SU-DHL-6 (cell line): ENCODE data around the gene ABCC3.

ENCODE experiments used
- CTCF ChIP-seq: fragments of 200-600 bp; sonication (generic); IDR thresholded peaks from one replicate; pipeline ENCODE4 v1.5.1; 2017; ENCODE audit warnings: antibody characterized with exemption, mild to moderate bottlenecking, low read length, moderate library complexity; ENCODE audit not compliant: insufficient read depth, poor library complexity, severe bottlenecking
- EZH2phosphoT487 ChIP-seq: fragments of 200-600 bp; sonication (generic), shearing (Covaris generic); conservative IDR thresholded peaks from 2 replicates; pipeline ENCODE4 v1.6.1; 2018; ENCODE audit warnings: mild to moderate bottlenecking, antibody characterized with exemption, low read length, moderate library complexity, mixed read lengths

GRCh38 chr17:50686494-50687199, 52.0 kb downstream of the ABCC3 start:
- TF ChIP-seq CTCF (no peak), EZH2phosphoT487 (no peak)
